Transverse colon (tissue), 4 donors: ENCODE data around the gene PYCR2. TPM values are rescaled to one million over a fixed set of nuclear protein-coding genes. Genes with fewer than 3 reads are reported as not detected.

ENCODE experiments used
- DNase-seq: peaks from one replicate; pipeline ENCODE4 v3.0.0-alpha.2; 2019
- H3K27ac ChIP-seq, 4 donors: fragments of 200-600 bp; sonication (generic); 2 replicates each; pipeline ENCODE4 v1.5.1; 2016 to 2018; ENCODE audit warnings: inconsistent platforms in 4 of 4
- H3K27me3 ChIP-seq: fragments of 200-600 bp; sonication (generic); 2 replicates; pipeline ENCODE4 v1.5.1; 2017; ENCODE audit warnings: inconsistent platforms
- H3K36me3 ChIP-seq, 4 donors: fragments of 200-600 bp; sonication (generic); 2 replicates each; pipeline ENCODE4 v1.5.1; 2017 to 2019; ENCODE audit warnings: inconsistent platforms in 4 of 4
- H3K4me1 ChIP-seq, 4 donors: fragments of 200-600 bp; sonication (generic); 2 replicates each; pipeline ENCODE4 v1.5.1; 2017 to 2020; ENCODE audit warnings: inconsistent platforms in 4 of 4
- H3K4me3 ChIP-seq, 4 donors: fragments of 200-600 bp; sonication (generic); 1 replicate in 1 of 4; 2 replicates in 3 of 4; pipeline versions ENCODE4 v1.5.1 to v1.6.1; 2017 to 2019; ENCODE audit warnings: inconsistent platforms in 4 of 4
- H3K9me3 ChIP-seq, 2 donors: fragments of 200-600 bp; sonication (generic); 2 replicates each; pipeline ENCODE4 v1.5.1; 2017 to 2019; ENCODE audit warnings: inconsistent platforms in 2 of 2
- CTCF ChIP-seq, 5 experiments: fragments of 200-600 bp in 3 of 5; fragments of 450-650 bp in 2 of 5; sonication (generic) in 3 of 5; IDR thresholded peaks; 1 replicate in 2 of 5; 2 replicates in 3 of 5; pipeline ENCODE4 v1.5.1; 2016 to 2017; ENCODE audit warnings: antibody characterized with exemption in 5 of 5, inconsistent platforms in 3 of 5, mild to moderate bottlenecking in 2 of 5, moderate library complexity in 1 of 5
- EP300 ChIP-seq: sonication (generic); formaldehyde crosslinking; IDR thresholded peaks from one replicate; pipeline ENCODE4 v1.6.1; 2017; ENCODE audit warnings: antibody characterized with exemption, low read depth
- POLR2A ChIP-seq: fragments of 450-650 bp; IDR thresholded peaks from one replicate; pipeline ENCODE4 v1.6.1; 2016; ENCODE audit warnings: antibody characterized with exemption, mild to moderate bottlenecking, moderate library complexity
- POLR2AphosphoS5 ChIP-seq, 3 donors: sonication (generic); formaldehyde crosslinking; IDR thresholded peaks; one replicate each; pipeline ENCODE4 v1.6.1; 2016; ENCODE audit warnings: antibody characterized with exemption in 3 of 3
- WGBS, 2 donors: methylation state at CpG; one replicate each; pipeline ENCODE4 v1.1.5; 2018; ENCODE audit warnings: low coverage in 1 of 2; 5-methylcytosine and 5-hydroxymethylcytosine counted together
- in situ Hi-C, 4 donors: fragments of 200-750 bp; cut with MboI; loops; one replicate each; pipeline versions ENCODE4 v1.15.0 to v1.15.1; 2017; ENCODE audit warnings: low sequenced_read_pairs in 3 of 4, low pct_ligation_motif_present in 1 of 4, low pct_unique_long_range_greater_than_20kb in 1 of 4
- intact Hi-C: fragments of 100-400 bp; cut with DNase I; formaldehyde crosslinking; loops from one replicate; pipeline ENCODE4 v1.15.1; 2023; ENCODE audit warnings: low total_unique reads
- total RNA-seq, 4 donors: library from RNA; depleted of rRNA; stranded (reverse); fragments of >200 nt; gene quantifications; one replicate each; pipeline ENCODE4 v1.1.0, GENCODE V29; 2016

The PYCR2 gene
- total RNA-seq, 4 donors from 2014 or later = 26.5 to 40.6 (median 32.2) TPM

DNA sequence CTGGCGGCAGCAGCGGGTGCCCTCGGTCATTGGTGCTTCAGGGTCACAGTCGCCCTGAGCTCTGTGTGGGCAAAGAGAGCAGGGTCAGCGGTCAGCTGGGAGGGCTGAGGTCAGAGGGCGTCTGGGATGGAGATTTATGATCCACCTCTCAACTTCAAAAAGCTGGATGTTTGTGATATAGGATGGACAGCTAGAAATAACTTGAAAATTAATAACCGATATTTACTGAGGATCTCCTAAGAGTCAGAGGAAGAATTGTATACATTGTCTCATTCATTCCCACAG, 37.1 kb downstream of the PYCR2 start:
- Histone ChIP-seq H3K27me3 (no peaks in the 10 kb centered on the region), H3K9me3 (no peaks in the 10 kb centered on the region), H3K36me3 (no peaks in the 10 kb centered on the region), H3K27ac (peak overlapping the region in 3 of 4 donors; percentile 82 to 98 (median 98)), H3K4me1 (peaks cover 6 to 46% (median 15%) of the 10 kb centered on the region in 4 donors), H3K4me3 (peak overlapping the region in 3 of 4 donors; percentile 24 to 51 (median 48))
- in situ Hi-C loops (no loop called here), intact Hi-C loops (no loop called here)
- TF ChIP-seq POLR2A (no peak), EP300 (no peak), POLR2AphosphoS5 (IDR thresholded peaks at IDR 0.05) (no peak), CTCF (IDR thresholded peaks at IDR 0.05) (no peak)
- DNase-seq = no peak
- 41 to 43% methylated on average over 1 to 7 of the region's 7 CpGs for WGBS, 2 donors

GRCh38 chr1:225886159-225887029, 37.7 kb downstream of the PYCR2 start:
- H3K36me3 ChIP-seq = no peaks in the 10 kb centered on the region
- TF ChIP-seq POLR2AphosphoS5 (IDR thresholded peaks at IDR 0.05) (peak in 1 of 3 donors; percentile 32), POLR2A (no peak)
- no peaks in the 10 kb centered on the region for H3K27me3 ChIP-seq
- H3K27ac ChIP-seq = peak overlapping the region in 3 of 4 donors; percentile 82 to 98 (median 98)
- no peak for DNase-seq
- in situ Hi-C loops = no loop called here
- H3K4me3 ChIP-seq = peak overlapping the region in 2 of 4 donors; percentile 48 to 51
- intact Hi-C loops = loop anchor here (1.0 kb wide), 1 partner anchor 42 kb away; no protein-coding TSS in a partner anchor
- 70 to 92% methylated on average over 2 to 13 of the region's 19 CpGs for WGBS, 2 donors
- H3K4me1 ChIP-seq = peaks cover 7 to 41% (median 17%) of the 10 kb centered on the region in 4 donors
- H3K9me3 ChIP-seq = no peaks in the 10 kb centered on the region

GRCh38 chr1:225885336-225885735, 38.7 kb downstream of the PYCR2 start:
- Histone ChIP-seq H3K9me3 (no peaks in the 10 kb centered on the region), H3K27ac (peak overlapping the region in 2 of 4 donors; percentile 98), H3K4me1 (peaks cover 12 to 43% (median 21%) of the 10 kb centered on the region in 4 donors), H3K27me3 (no peaks in the 10 kb centered on the region), H3K36me3 (no peaks in the 10 kb centered on the region), H3K4me3 (no peak overlapping the region)
- intact Hi-C loops (no loop called here), in situ Hi-C loops (no loop called here)
- TF ChIP-seq EP300 (no peak), POLR2AphosphoS5 (IDR thresholded peaks at IDR 0.05) (peak in 1 of 3 donors; percentile 4)
- DNase-seq = no peak
- 82% methylated on average over 6 of the region's 6 CpGs; no CpG with 5 or more reads in 1 of the 2 donors for WGBS, 2 donors

GRCh38 chr1:225883616-225884265, 40.3 kb downstream of the PYCR2 start:
- Histone ChIP-seq H3K9me3 (no peaks in the 10 kb centered on the region), H3K4me3 (peak overlapping the region in 3 of 4 donors; percentile 81 to 97 (median 92)), H3K36me3 (no peaks in the 10 kb centered on the region), H3K4me1 (peaks cover 27 to 43% (median 32%) of the 10 kb centered on the region in 4 donors), H3K27ac (peak overlapping the region; percentile 93 to 98 (median 98)), H3K27me3 (no peaks in the 10 kb centered on the region)
- intact Hi-C loops (no loop called here), in situ Hi-C loops (no loop called here)
- peak; percentile 57 for DNase-seq
- no peak for TF ChIP-seq EP300
- no peak for TF ChIP-seq POLR2AphosphoS5 (IDR thresholded peaks at IDR 0.05)
- no peak for TF ChIP-seq CTCF (IDR thresholded peaks at IDR 0.05)
- TF ChIP-seq POLR2A = no peak
- 52 to 53% methylated on average over 7 to 11 of the region's 11 CpGs for WGBS, 2 donors
